HCT116 (cell line): Measurements from ENCODE around the gene CASTOR1. TPM values are rescaled to one million over a fixed set of nuclear protein-coding genes. Genes with fewer than 3 reads are reported as not detected.

ENCODE experiments used
- ATAC-seq: fragments of 200-7000 bp; cut with Tn5 transposase; 2 replicates; pipeline ENCODE4 v1.9.1; 2020; ENCODE audit warnings: mild to moderate bottlenecking, moderate library complexity
- BruUV-seq: library from RNA; stranded (reverse); fragments of 400-500 nt; replicated peaks from 2 replicates; lab custom pipeline; 2021; lab: Mats Ljungman, UMichigan
- CTCF ChIA-PET: fragments of 300-600 bp; sonication (Branson Sonifier 250); formaldehyde crosslinking; loops from one replicate; lab custom pipeline; 2021; ENCODE audit warnings: antibody characterized with exemption; lab: Charles Lee
- POLR2A ChIA-PET: fragments of 300-600, 350-600 bp; sonication (Branson Sonifier 250); formaldehyde crosslinking; loops from one replicate; lab custom pipeline; 2021; ENCODE audit warnings: antibody characterized with exemption; lab: Charles Lee
- RAD21 ChIA-PET, 2 experiments: fragments of 300-600 bp; sonication (Branson Sonifier 250); formaldehyde crosslinking; loops; one replicate each; lab custom pipeline; 2023; ENCODE audit warnings: low total read pairs in 2 of 2; ENCODE audit not compliant: uncharacterized antibody in 2 of 2, unreplicated experiment in 2 of 2, low non-redundant PET in 1 of 2; lab: Charles Lee
- DNase-seq: peaks from one replicate; pipeline ENCODE4 v3.0.0-alpha.2; 2010; ENCODE audit warnings: low read depth, low spot score
- H2AFZ ChIP-seq: fragments of 200-600 bp; shearing (Covaris generic), sonication (generic); 2 replicates; pipeline ENCODE4 v1.6.1; 2017; ENCODE audit warnings: low read depth, mixed run types, mixed read lengths, antibody characterized with exemption, low read length; ENCODE audit not compliant: poor library complexity, severe bottlenecking
- H3K27ac ChIP-seq: 2 replicates; pipeline ENCODE4 v1.5.1; 2012; ENCODE audit warnings: low read depth, low read length
- H3K27me3 ChIP-seq: fragments of 200-600 bp; sonication (generic); 2 replicates; pipeline ENCODE4 v1.6.1; 2016; ENCODE audit warnings: mixed run types, low read length, mixed read lengths; ENCODE audit not compliant: insufficient read depth
- H3K36me3 ChIP-seq, 2 experiments: fragments of 200-500 bp in 1 of 2; fragments of 200-600 bp in 1 of 2; sonication (Bioruptor generic) in 1 of 2; sonication (generic) in 1 of 2; 2 replicates each; pipeline versions ENCODE4 v1.5.1 to v1.6.1; 2014 to 2016; ENCODE audit warnings: low read length in 2 of 2, inconsistent platforms in 1 of 2, mixed read lengths in 1 of 2, mixed run types in 1 of 2; ENCODE audit not compliant: insufficient read depth in 2 of 2, control insufficient read depth in 1 of 2
- H3K4me1 ChIP-seq, 2 experiments: fragments of 200-600 bp in 1 of 2; sonication (generic) in 1 of 2; 2 replicates each; pipeline versions ENCODE4 v1.5.1 to v1.6.1; 2012 to 2017; ENCODE audit warnings: low read length in 2 of 2, inconsistent platforms in 1 of 2, mild to moderate bottlenecking in 1 of 2, mixed read lengths in 1 of 2, mixed run types in 1 of 2, moderate library complexity in 1 of 2; ENCODE audit not compliant: insufficient read depth in 2 of 2, control insufficient read depth in 1 of 2
- H3K4me2 ChIP-seq: fragments of 200-600 bp; sonication (generic); 2 replicates; pipeline ENCODE4 v1.6.1; 2017; ENCODE audit warnings: mixed run types, low read length, mixed read lengths
- H3K4me3 ChIP-seq, 2 experiments: fragments of 200-600 bp in 1 of 2; sonication (generic) in 1 of 2; replicated peaks in 1 of 2; 2 replicates each; pipeline ENCODE4 v1.5.1; 2011 to 2016; ENCODE audit warnings: low read length in 2 of 2, control low read depth in 1 of 2, low read depth in 1 of 2, mild to moderate bottlenecking in 1 of 2, mixed read lengths in 1 of 2, mixed run types in 1 of 2
- H3K79me2 ChIP-seq: fragments of 200-600 bp; sonication (generic); 2 replicates; pipeline ENCODE4 v1.6.1; 2017; ENCODE audit warnings: mild to moderate bottlenecking, mixed run types, low read length, moderate library complexity, mixed read lengths; ENCODE audit not compliant: insufficient read depth
- H3K9ac ChIP-seq: fragments of 200-600 bp; sonication (generic); 2 replicates; pipeline ENCODE4 v1.6.1; 2016; ENCODE audit warnings: low read length, mixed read lengths
- H3K9me2 ChIP-seq: fragments of 200-600 bp; sonication (generic), shearing (Covaris generic); 2 replicates; pipeline ENCODE4 v1.6.1; 2017; ENCODE audit warnings: mixed run types, mild to moderate bottlenecking, moderate library complexity; ENCODE audit not compliant: insufficient read depth
- H3K9me3 ChIP-seq, 2 experiments: fragments of 200-500 bp in 1 of 2; fragments of 200-600 bp in 1 of 2; sonication (Bioruptor generic) in 1 of 2; sonication (generic) in 1 of 2; 2 replicates each; pipeline ENCODE4 v1.6.1; 2014 to 2017; ENCODE audit warnings: low read length in 2 of 2, mixed read lengths in 2 of 2, inconsistent platforms in 1 of 2, low read depth in 1 of 2, mild to moderate bottlenecking in 1 of 2, mixed run types in 1 of 2, moderate library complexity in 1 of 2; ENCODE audit not compliant: control insufficient read depth in 1 of 2, insufficient read depth in 1 of 2
- H4K20me1 ChIP-seq: fragments of 200-600 bp; sonication (generic), shearing (Covaris generic); 2 replicates; pipeline ENCODE4 v1.6.1; 2017; ENCODE audit warnings: mixed run types, mild to moderate bottlenecking, moderate library complexity; ENCODE audit not compliant: insufficient read depth
- CEBPB ChIP-seq: IDR thresholded peaks from 2 replicates; pipeline ENCODE4 v1.6.1; 2012; ENCODE audit warnings: low read depth
- CTCF ChIP-seq, 3 experiments: fragments of 200-600 bp in 1 of 3; sonication (generic) in 1 of 3; IDR thresholded peaks in 2 of 3; conservative IDR thresholded peaks in 1 of 3; 2 replicates each; pipeline ENCODE4 v1.5.1; 2012 to 2017; ENCODE audit warnings: low read depth in 2 of 3, low read length in 2 of 3, antibody characterized with exemption in 1 of 3, borderline replicate concordance in 1 of 3, control low read depth in 1 of 3, mild to moderate bottlenecking in 1 of 3, mixed read lengths in 1 of 3, mixed run types in 1 of 3, moderate library complexity in 1 of 3; ENCODE audit not compliant: insufficient read depth in 1 of 3
- EZH2phosphoT487 ChIP-seq: fragments of 200-600 bp; IDR thresholded peaks from 2 replicates; pipeline ENCODE4 v1.6.1; 2018; ENCODE audit warnings: antibody characterized with exemption, borderline replicate concordance
- JUND ChIP-seq: IDR thresholded peaks from 2 replicates; pipeline ENCODE4 v1.6.1; 2012
- MAX ChIP-seq: IDR thresholded peaks from 2 replicates; pipeline ENCODE4 v1.6.1; 2012
- POLR2AphosphoS5 ChIP-seq: IDR thresholded peaks from 2 replicates; pipeline ENCODE4 v1.6.1; 2011; ENCODE audit warnings: mild to moderate bottlenecking, low read depth, low read length, moderate library complexity
- RAD21 ChIP-seq: IDR thresholded peaks from 2 replicates; pipeline ENCODE4 v1.6.1; 2012; ENCODE audit warnings: low read depth, mild to moderate bottlenecking
- REST ChIP-seq: IDR thresholded peaks from 2 replicates; pipeline ENCODE4 v1.6.1; 2012; ENCODE audit warnings: low read depth
- SP1 ChIP-seq: IDR thresholded peaks from 2 replicates; pipeline ENCODE4 v1.6.1; 2012; ENCODE audit warnings: low read depth
- ZBTB33 ChIP-seq: IDR thresholded peaks from 2 replicates; pipeline ENCODE4 v1.6.1; 2011; ENCODE audit warnings: mild to moderate bottlenecking, low read length, moderate library complexity; ENCODE audit not compliant: insufficient replicate concordance; ENCODE audit errors: extremely low read depth
- ZFX ChIP-seq: fragments of 450-650 bp; IDR thresholded peaks from 2 replicates; pipeline ENCODE4 v1.6.1; 2017
- ZNF274 ChIP-seq: fragments of 200-500 bp; sonication (Bioruptor generic); IDR thresholded peaks from 2 replicates; pipeline ENCODE4 v1.6.1; 2014; ENCODE audit warnings: mild to moderate bottlenecking, low read depth, low read length, inconsistent platforms
- intact Hi-C: fragments of 100-400 bp; cut with micrococcal nuclease; formaldehyde crosslinking; loops from 2 replicates; pipeline ENCODE4 v1.10.0; 2022
- total RNA-seq: library from RNA; stranded (reverse); gene quantifications from one replicate; pipeline ENCODE4 v1.2.1, GENCODE V29; 2021; ENCODE audit not compliant: unreplicated experiment

CASTOR1 gene
- total RNA-seq, 1 experiment from 2014 or later: 6.5 TPM

- no peak for TF ChIP-seq EZH2phosphoT487
- no TSS peak for BruUV-seq
- no peak overlapping the region for H3K4me2 ChIP-seq
- ATAC-seq (no peak), DNase-seq (no peak)
- H3K4me3 ChIP-seq: no peak overlapping the region
- H3K79me2 ChIP-seq: peaks cover 16% of the 10 kb centered on the region
- H3K4me1 ChIP-seq: peaks cover 8 to 43% of the 10 kb centered on the region in 2 experiments
- no peaks in the 10 kb centered on the region for H3K27me3 ChIP-seq
- H2AFZ ChIP-seq: no peak overlapping the region
- no peaks in the 10 kb centered on the region for H3K9me2 ChIP-seq
- CTCF ChIA-PET: interaction anchor here (1.9 kb wide), 1 partner anchor 27 kb away, joined by 7 read pairs; no protein-coding TSS in a partner anchor
- H3K9ac ChIP-seq: no peak overlapping the region
- H3K9me3 ChIP-seq: no peaks in the 10 kb centered on the region
- no peak overlapping the region for H3K27ac ChIP-seq
- POLR2A ChIA-PET: no interaction called here
- RAD21 ChIA-PET: no interaction called here
- no peaks in the 10 kb centered on the region for H4K20me1 ChIP-seq
- H3K36me3 ChIP-seq: no peaks in the 10 kb centered on the region
- intact Hi-C loops: no loop called here
Measured at GRCh38 chr22:30261134-30261533, 28.2 kb downstream of the CASTOR1 start.

GRCh38 chr22:30260682-30261081 lies 28.6 kb downstream of the CASTOR1 start:
- RAD21 ChIA-PET: no interaction called here
- no peaks in the 10 kb centered on the region for H4K20me1 ChIP-seq
- no peak overlapping the region for H3K4me2 ChIP-seq
- no peaks in the 10 kb centered on the region for H3K9me3 ChIP-seq
- ATAC-seq: no peak
- H3K4me3 ChIP-seq: no peak overlapping the region
- no TSS peak for BruUV-seq
- H2AFZ ChIP-seq: no peak overlapping the region
- no peak overlapping the region for H3K27ac ChIP-seq
- no peaks in the 10 kb centered on the region for H3K27me3 ChIP-seq
- peaks cover 21% of the 10 kb centered on the region for H3K79me2 ChIP-seq
- no peak for DNase-seq
- H3K36me3 ChIP-seq: no peaks in the 10 kb centered on the region
- no peak overlapping the region for H3K9ac ChIP-seq
- intact Hi-C loops: no loop called here
- H3K4me1 ChIP-seq: peaks cover 8 to 47% of the 10 kb centered on the region in 2 experiments
- POLR2A ChIA-PET: interaction anchor here (1.4 kb wide), 1 partner anchor 64 kb away, joined by 3 read pairs; no protein-coding TSS in a partner anchor
- CTCF ChIA-PET: interaction anchor here (1.9 kb wide), 1 partner anchor 27 kb away, joined by 7 read pairs; no protein-coding TSS in a partner anchor
- H3K9me2 ChIP-seq: no peaks in the 10 kb centered on the region
- TF ChIP-seq POLR2AphosphoS5 (no peak), CEBPB (no peak), REST (no peak), SP1 (no peak), ZFX (no peak), MAX (no peak), EZH2phosphoT487 (no peak), ZBTB33 (no peak), CTCF (IDR thresholded peaks at IDR 0.05 in 2 of 3, conservative IDR thresholded peaks at IDR 0.05 in 1 of 3; ENCODE audit: borderline replicate concordance in 1 of 3, insufficient read depth in 1 of 3, low read depth in 2 of 3, low read length in 2 of 3) (no peak), RAD21 (no peak), ZNF274 (no peak), JUND (no peak)
